Raji (cell line): ENCODE measurements around the gene C1orf146.

ENCODE experiments used
- POLR2A ChIP-seq: IDR thresholded peaks from 2 replicates; pipeline ENCODE4 v1.6.1; 2011; ENCODE audit warnings: low read depth, low read length, control low read depth; ENCODE audit not compliant: insufficient read depth

Gene C1orf146

GRCh38 chr1:92217721-92218120 lies at the start of gene C1orf146:
TSS of gene C1orf146 (plus strand) at chr1:92217915. CDS start at chr1:92231421, 13,506 bp downstream.
- TF ChIP-seq POLR2A, result no peak

- TF ChIP-seq POLR2A, result no peak
Measured at GRCh38 chr1:92168657-92169056, 49.1 kb upstream of the C1orf146 start.

- no peak for TF ChIP-seq POLR2A
Measured at GRCh38 chr1:92169214-92170005, 48.3 kb upstream of the C1orf146 start.

GRCh38 chr1:92184632-92185031 lies 33.1 kb upstream of the C1orf146 start:
- no peak for TF ChIP-seq POLR2A

- no peak for TF ChIP-seq POLR2A
Measured at GRCh38 chr1:92186081-92186480, 31.6 kb upstream of the C1orf146 start.

- no peak for TF ChIP-seq POLR2A
Measured at GRCh38 chr1:92188436-92189255, 29.1 kb upstream of the C1orf146 start.

GRCh38 chr1:92191726-92192125 lies 26.0 kb upstream of the C1orf146 start:
- TF ChIP-seq POLR2A, result no peak

- TF ChIP-seq POLR2A, result no peak
Measured at GRCh38 chr1:92192246-92192645, 25.5 kb upstream of the C1orf146 start.

GRCh38 chr1:92194511-92194910 lies 23.2 kb upstream of the C1orf146 start:
- TF ChIP-seq POLR2A, result no peak

- no peak for TF ChIP-seq POLR2A
Measured at GRCh38 chr1:92201973-92202372, 15.7 kb upstream of the C1orf146 start.

- TF ChIP-seq POLR2A, result no peak
Measured at GRCh38 chr1:92203105-92203504, 14.6 kb upstream of the C1orf146 start.

GRCh38 chr1:92210701-92211100 lies 7.0 kb upstream of the C1orf146 start:
- no peak for TF ChIP-seq POLR2A

- TF ChIP-seq POLR2A, result no peak
Measured at GRCh38 chr1:92211166-92211565, 6.5 kb upstream of the C1orf146 start.

GRCh38 chr1:92218559-92218958 lies 844 bp downstream of the C1orf146 start:
- TF ChIP-seq POLR2A, result no peak

GRCh38 chr1:92219028-92219427 lies 1.3 kb downstream of the C1orf146 start:
- TF ChIP-seq POLR2A, result no peak

GRCh38 chr1:92228401-92228800 lies 10.7 kb downstream of the C1orf146 start:
- TF ChIP-seq POLR2A, result no peak
